CD14-positive monocyte (primary cell): Measurements from ENCODE around the gene ARL15. TPM values are rescaled to one million over a fixed set of nuclear protein-coding genes. Genes with fewer than 3 reads are reported as not detected.

Source experiments
- DNase-seq, 3 donors: peaks; one replicate each; pipeline ENCODE4 v3.0.0-alpha.2; 2011 to 2022
- H2AFZ ChIP-seq: 2 replicates; pipeline ENCODE4 v1.6.0; 2012; ENCODE audit warnings: mild to moderate bottlenecking, low read depth, low read length, inconsistent platforms; ENCODE audit not compliant: insufficient read depth, poor library complexity, severe bottlenecking
- H3K27ac ChIP-seq, 2 donors: 1 replicate in 1 of 2; 2 replicates in 1 of 2; pipeline ENCODE4 v1.5.1; 2012 to 2013; ENCODE audit warnings: low read length in 2 of 2, control low read depth in 1 of 2, inconsistent platforms in 1 of 2, low read depth in 1 of 2, mild to moderate bottlenecking in 1 of 2
- H3K27me3 ChIP-seq, 2 donors: one replicate each; pipeline versions ENCODE4 v1.6.0 to v1.6.1; 2011 to 2013; ENCODE audit warnings: low read length in 2 of 2; ENCODE audit not compliant: control insufficient read depth in 2 of 2, insufficient read depth in 2 of 2
- H3K36me3 ChIP-seq, 2 donors: replicated peaks in 1 of 2; 1 replicate in 1 of 2; 2 replicates in 1 of 2; pipeline versions ENCODE4 v1.5.1 to v1.6.1; 2012 to 2013; ENCODE audit warnings: low read length in 2 of 2, control low read depth in 1 of 2, inconsistent platforms in 1 of 2, mild to moderate bottlenecking in 1 of 2; ENCODE audit not compliant: insufficient read depth in 2 of 2, control insufficient read depth in 1 of 2
- H3K4me1 ChIP-seq, 2 donors: 1 replicate in 1 of 2; 2 replicates in 1 of 2; pipeline versions ENCODE4 v1.5.1 to v1.6.1; 2012 to 2013; ENCODE audit warnings: low read length in 2 of 2, control low read depth in 1 of 2, inconsistent platforms in 1 of 2, mild to moderate bottlenecking in 1 of 2, moderate library complexity in 1 of 2; ENCODE audit not compliant: insufficient read depth in 2 of 2, control insufficient read depth in 1 of 2
- H3K4me2 ChIP-seq: replicated peaks from 2 replicates; pipeline ENCODE3; 2012; ENCODE audit warnings: low read length, moderate library complexity, mild to moderate bottlenecking; ENCODE audit not compliant: poor library complexity, severe bottlenecking; ENCODE audit errors: extremely low read depth
- H3K4me3 ChIP-seq, 3 experiments: fragments of 200-600 bp in 1 of 3; sonication (generic) in 1 of 3; replicated peaks in 1 of 3; 1 replicate in 2 of 3; 2 replicates in 1 of 3; pipeline ENCODE4 v1.5.1; 2011 to 2013; ENCODE audit warnings: low read length in 3 of 3, mild to moderate bottlenecking in 3 of 3, control low read depth in 2 of 3, low read depth in 2 of 3, inconsistent platforms in 1 of 3, moderate library complexity in 1 of 3
- H3K79me2 ChIP-seq: 2 replicates; pipeline ENCODE4 v1.6.0; 2012; ENCODE audit warnings: mild to moderate bottlenecking, control low read depth, inconsistent platforms, low read length, moderate library complexity; ENCODE audit not compliant: insufficient read depth
- H3K9ac ChIP-seq: 2 replicates; pipeline ENCODE4 v1.6.0; 2017; ENCODE audit warnings: low read length, mild to moderate bottlenecking; ENCODE audit not compliant: insufficient read depth, poor library complexity, severe bottlenecking
- H3K9me3 ChIP-seq, 2 donors: replicated peaks in 1 of 2; 1 replicate in 1 of 2; 2 replicates in 1 of 2; pipeline versions ENCODE4 v1.5.1 to v1.6.1; 2012 to 2013; ENCODE audit warnings: low read length in 2 of 2, control low read depth in 1 of 2; ENCODE audit not compliant: control insufficient read depth in 1 of 2, insufficient read depth in 1 of 2
- H4K20me1 ChIP-seq: 2 replicates; pipeline ENCODE4 v1.6.0; 2012; ENCODE audit warnings: mild to moderate bottlenecking, low read length, control low read depth, moderate library complexity; ENCODE audit not compliant: insufficient read depth
- H3K27ac Mint-ChIP-seq, 7 donors: one replicate each; pipeline ENCODE4 v1.8.0; 2020; ENCODE audit warnings: mild to moderate bottlenecking in 7 of 7, mixed read lengths in 7 of 7, moderate library complexity in 6 of 7, inconsistent platforms in 2 of 7
- H3K27me3 Mint-ChIP-seq, 3 donors: one replicate each; pipeline ENCODE4 v1.8.0; 2021 to 2022; ENCODE audit warnings: low read depth in 3 of 3, mild to moderate bottlenecking in 3 of 3, mixed read lengths in 3 of 3, moderate library complexity in 3 of 3, inconsistent platforms in 1 of 3
- H3K36me3 Mint-ChIP-seq, 2 donors: one replicate each; pipeline ENCODE4 v1.8.0; 2020; ENCODE audit warnings: mixed read lengths in 2 of 2, inconsistent platforms in 1 of 2, mild to moderate bottlenecking in 1 of 2
- H3K4me1 Mint-ChIP-seq: one replicate; pipeline ENCODE4 v1.8.0; 2020; ENCODE audit warnings: mild to moderate bottlenecking, mixed read lengths
- H3K4me3 Mint-ChIP-seq, 2 donors: one replicate each; pipeline ENCODE4 v1.8.0; 2020; ENCODE audit warnings: mild to moderate bottlenecking in 2 of 2, mixed read lengths in 2 of 2, moderate library complexity in 1 of 2
- H3K9me3 Mint-ChIP-seq, 7 donors: one replicate each; pipeline ENCODE4 v1.8.0; 2020 to 2022; ENCODE audit warnings: mixed read lengths in 7 of 7, mild to moderate bottlenecking in 6 of 7, moderate library complexity in 6 of 7, inconsistent platforms in 2 of 7
- CTCF ChIP-seq: fragments of 200-600 bp; IDR thresholded peaks from one replicate; pipeline ENCODE4 v1.8.0; 2022; ENCODE audit warnings: antibody characterized with exemption, mild to moderate bottlenecking
- WGBS: methylation state at CpG from one replicate; pipeline ENCODE4 v1.1.5; 2013; ENCODE audit warnings: missing lambda C conversion rate; ENCODE audit not compliant: insufficient coverage; 5-methylcytosine and 5-hydroxymethylcytosine counted together
- intact Hi-C, 2 donors: fragments of 100-400 bp; cut with micrococcal nuclease; formaldehyde crosslinking; loops; one replicate each; pipeline versions ENCODE4 v1.15.0 to v1.15.1; 2023
- polyA plus RNA-seq, 3 donors: library from polyadenylated mRNA; depleted of rRNA in 1 of 3; unstranded in 2 of 3; stranded (reverse) in 1 of 3; fragments of 300-500 nt in 2 of 3; fragments of >200 nt in 1 of 3; fragmentation: Illumina TruSeq in 2 of 3; gene quantifications; 1 replicate in 2 of 3; 2 replicates in 1 of 3; pipeline ENCODE4 v1.2.3, GENCODE V29; 2012 to 2021

The ARL15 gene
- polyA plus RNA-seq, 3 donors, result 10.5 to 27.6 (median 18.0) TPM

DNA sequence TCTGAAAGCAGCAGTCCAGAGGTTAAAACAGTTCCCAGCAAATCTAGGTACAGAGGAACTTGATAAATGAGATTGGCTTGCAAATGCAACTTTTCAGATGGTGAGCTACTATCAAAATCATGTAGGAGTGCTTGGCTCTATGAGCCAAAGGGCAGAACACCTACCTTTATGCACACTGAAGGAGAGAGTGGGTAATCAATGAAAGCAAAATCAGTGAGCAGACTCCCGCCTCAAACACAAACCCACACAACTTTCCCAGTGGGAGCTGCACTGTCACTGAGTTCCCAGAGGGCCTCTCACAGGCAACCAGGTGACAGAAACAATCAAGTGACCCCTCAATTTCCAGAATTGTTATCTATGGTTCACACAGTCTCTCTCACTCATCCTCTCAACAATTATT lies 8.5 kb downstream of the ARL15 start:
- TF ChIP-seq CTCF, result no peak
- H3K9me3 Mint-ChIP-seq, result no peaks in the 10 kb centered on the region
- peaks cover 61% of the 10 kb centered on the region for H3K4me1 Mint-ChIP-seq
- H3K79me2 ChIP-seq, result peaks cover 95% of the 10 kb centered on the region
- H3K36me3 ChIP-seq, result no peaks in the 10 kb centered on the region
- H3K27me3 ChIP-seq, result no peaks in the 10 kb centered on the region
- H4K20me1 ChIP-seq, result peaks cover 68% of the 10 kb centered on the region
- DNase-seq, result no peak
- peak overlapping the region in 1 of 2 donors; percentile 23 for H3K4me3 Mint-ChIP-seq
- no peak overlapping the region for H2AFZ ChIP-seq
- peak overlapping the region; percentile 69 to 91 (median 83) for H3K27ac Mint-ChIP-seq
- peaks cover 42 to 51% of the 10 kb centered on the region in 2 donors for H3K4me1 ChIP-seq
- peaks cover 9 to 21% of the 10 kb centered on the region in 2 donors for H3K36me3 Mint-ChIP-seq
- intact Hi-C loops, result loop anchor here in 1 of 2 donors (5.0 to 10.0 kb wide), 2 partner anchors 50 to 1507 kb away; no protein-coding TSS in a partner anchor
- peak overlapping the region; percentile 20 to 65 for H3K27ac ChIP-seq
- H3K27me3 Mint-ChIP-seq, result peaks cover 0 to 2% (median 1%) of the 10 kb centered on the region in 3 donors
- H3K9me3 ChIP-seq, result no peaks in the 10 kb centered on the region
- H3K4me2 ChIP-seq, result peak overlapping the region; percentile 40
- H3K9ac ChIP-seq, result no peak overlapping the region
- WGBS, result 100% methylated on average over 1 of the region's 1 CpG
- peak overlapping the region in 1 of 3 experiments; percentile 35 for H3K4me3 ChIP-seq

DNA sequence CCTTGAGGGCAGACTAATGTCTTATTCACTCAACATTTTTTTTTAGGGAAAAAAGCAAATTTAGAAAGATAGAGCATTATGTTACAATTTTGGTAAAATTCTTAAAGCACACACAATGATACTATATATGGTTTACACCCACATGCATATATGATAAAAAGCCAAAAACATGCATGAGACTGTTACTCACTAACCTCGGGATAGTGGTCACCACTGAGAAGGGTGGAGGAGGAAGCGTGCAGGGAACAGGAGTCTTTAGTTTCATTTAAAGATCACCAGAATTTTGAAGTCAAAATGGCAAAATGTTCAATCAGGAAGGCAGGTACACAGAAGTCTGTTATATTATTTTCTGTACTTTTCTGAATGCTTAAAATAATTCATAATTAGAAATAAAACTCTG lies 9.2 kb downstream of the ARL15 start:
- peaks cover 74% of the 10 kb centered on the region for H4K20me1 ChIP-seq
- Mint-ChIP-seq H3K27me3 (peaks cover 0 to 2% (median 0%) of the 10 kb centered on the region in 3 donors), H3K36me3 (peaks cover 9 to 20% of the 10 kb centered on the region in 2 donors), H3K4me1 (peaks cover 68% of the 10 kb centered on the region), H3K27ac (peak overlapping the region; percentile 44 to 91 (median 80)), H3K4me3 (no peak overlapping the region), H3K9me3 (no peaks in the 10 kb centered on the region)
- no peaks in the 10 kb centered on the region for H3K27me3 ChIP-seq
- peak overlapping the region in 1 of 3 experiments; percentile 35 for H3K4me3 ChIP-seq
- no peak for TF ChIP-seq CTCF
- no peak overlapping the region for H3K9ac ChIP-seq
- DNase-seq, result peak; percentile 17 to 84 (median 55)
- H3K9me3 ChIP-seq, result no peaks in the 10 kb centered on the region
- H3K36me3 ChIP-seq, result no peaks in the 10 kb centered on the region
- H3K4me2 ChIP-seq, result peak overlapping the region; percentile 40
- H3K79me2 ChIP-seq, result peaks cover 94% of the 10 kb centered on the region
- WGBS, result no CpG with 5 or more reads among the region's 2 CpGs
- peaks cover 49 to 57% of the 10 kb centered on the region in 2 donors for H3K4me1 ChIP-seq
- no peak overlapping the region for H2AFZ ChIP-seq
- peak overlapping the region in 1 of 2 donors; percentile 65 for H3K27ac ChIP-seq
- intact Hi-C loops, result loop anchor here in 1 of 2 donors (5.0 to 10.0 kb wide), 2 partner anchors 49 to 1506 kb away; no protein-coding TSS in a partner anchor
